ENCODE results near the gene KPNA6.

KPNA6 gene

GRCh38 chr1:32181563-32181962 lies 73.7 kb downstream of the KPNA6 start:
- no peak for TF ChIP-seq CTCF (conservative IDR thresholded peaks at IDR 0.05; ENCODE audit: low read depth, low read length)
- DNase-seq (ENCODE audit: low read depth), result no peak
- peak overlapping the region; percentile 4 for H3K4me3 ChIP-seq (ENCODE audit: low read length)

DNA sequence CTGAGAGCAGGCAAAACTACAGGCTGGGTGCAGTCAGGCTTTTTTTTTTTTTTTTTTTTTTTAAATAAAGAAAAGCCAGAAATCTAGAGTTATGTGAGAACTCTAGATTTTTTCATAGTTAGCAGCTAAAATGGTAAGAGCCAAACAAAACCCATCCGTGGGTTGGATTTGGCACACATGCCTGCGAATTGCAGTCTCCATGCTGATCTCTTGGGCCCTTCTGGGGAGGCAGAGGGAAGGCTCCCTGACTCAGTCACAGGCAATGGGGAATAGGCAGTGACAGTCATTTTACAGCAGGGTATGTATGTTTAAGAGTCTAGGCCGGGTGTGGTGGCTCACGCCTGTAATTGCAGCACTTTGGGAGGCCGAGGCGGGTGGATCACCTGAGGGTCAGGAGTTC lies 74.2 kb downstream of the KPNA6 start:
- no peak overlapping the region for H3K4me3 ChIP-seq (ENCODE audit: low read length)
- no peak for TF ChIP-seq CTCF (conservative IDR thresholded peaks at IDR 0.05; ENCODE audit: low read depth, low read length)
- no peak for DNase-seq (ENCODE audit: low read depth)

- no peak overlapping the region for H3K4me3 ChIP-seq (ENCODE audit: low read length)
- no peak for DNase-seq (ENCODE audit: low read depth)
- no peak for TF ChIP-seq CTCF (conservative IDR thresholded peaks at IDR 0.05; ENCODE audit: low read depth, low read length)
Measured at GRCh38 chr1:32184650-32185049, 76.8 kb downstream of the KPNA6 start.

DNA sequence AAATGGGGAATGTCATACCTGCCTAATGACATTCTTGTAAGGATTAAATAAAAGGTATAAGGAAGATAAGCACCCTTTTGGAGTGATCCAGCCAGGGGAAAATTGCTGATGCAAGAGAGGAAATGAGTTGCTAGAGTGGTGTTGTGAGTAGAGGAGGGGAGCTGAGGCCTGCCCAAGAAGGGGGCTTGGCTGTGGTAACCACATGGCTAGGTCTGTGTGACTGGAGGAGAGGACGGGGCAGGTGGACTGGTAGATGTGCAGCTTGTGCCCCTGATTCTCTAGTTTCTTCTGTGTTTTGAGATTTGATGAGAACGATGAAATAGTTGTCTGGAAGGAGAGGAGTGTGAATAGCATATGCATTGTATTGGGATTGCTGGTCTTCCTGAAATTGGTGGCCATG lies 78.2 kb downstream of the KPNA6 start:
- no peak for TF ChIP-seq CTCF (conservative IDR thresholded peaks at IDR 0.05; ENCODE audit: low read depth, low read length)
- DNase-seq (ENCODE audit: low read depth), result no peak
- no peak overlapping the region for H3K4me3 ChIP-seq (ENCODE audit: low read length)

DNA sequence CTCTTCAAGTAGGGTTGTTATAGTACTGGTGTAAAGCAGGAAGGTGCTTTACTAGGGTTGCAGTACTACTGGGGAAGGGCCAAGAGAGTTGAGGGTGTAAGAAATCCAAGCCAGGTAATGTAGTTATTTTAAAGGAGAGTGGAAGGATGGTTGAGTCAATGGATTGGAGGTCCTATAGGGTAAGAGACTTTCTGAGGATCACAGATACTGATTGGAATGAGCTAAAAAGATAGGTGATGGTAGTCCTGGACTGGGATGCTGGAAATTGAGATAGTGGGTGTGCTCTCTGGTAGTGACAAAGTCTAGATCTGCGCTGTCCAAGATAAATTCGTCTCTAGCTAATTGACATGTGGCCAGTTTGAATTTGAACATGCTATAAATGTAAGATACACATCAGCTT lies 78.6 kb downstream of the KPNA6 start:
- DNase-seq (ENCODE audit: low read depth), result no peak
- no peak for TF ChIP-seq CTCF (conservative IDR thresholded peaks at IDR 0.05; ENCODE audit: low read depth, low read length)
- no peak overlapping the region for H3K4me3 ChIP-seq (ENCODE audit: low read length)

DNA sequence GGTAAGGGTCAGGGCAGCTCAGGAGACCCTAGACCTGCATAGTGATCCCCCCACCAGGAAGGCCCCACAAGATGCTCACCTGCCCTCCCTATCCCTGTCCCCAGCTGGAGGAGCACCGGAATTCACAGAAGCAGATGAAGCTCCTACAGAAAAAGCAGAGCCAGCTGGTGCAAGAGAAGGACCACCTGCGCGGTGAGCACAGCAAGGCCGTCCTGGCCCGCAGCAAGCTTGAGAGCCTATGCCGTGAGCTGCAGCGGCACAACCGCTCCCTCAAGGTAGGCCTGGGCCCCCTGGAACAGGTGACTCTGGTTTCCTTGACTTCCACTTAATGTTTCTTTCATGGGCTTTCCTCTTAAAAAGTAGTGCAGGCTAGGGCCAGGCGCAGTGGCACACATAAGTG lies 80.0 kb downstream of the KPNA6 start:
- no peak for TF ChIP-seq CTCF (conservative IDR thresholded peaks at IDR 0.05; ENCODE audit: low read depth, low read length)
- no peak overlapping the region for H3K4me3 ChIP-seq (ENCODE audit: low read length)
- no peak for DNase-seq (ENCODE audit: low read depth)

DNA sequence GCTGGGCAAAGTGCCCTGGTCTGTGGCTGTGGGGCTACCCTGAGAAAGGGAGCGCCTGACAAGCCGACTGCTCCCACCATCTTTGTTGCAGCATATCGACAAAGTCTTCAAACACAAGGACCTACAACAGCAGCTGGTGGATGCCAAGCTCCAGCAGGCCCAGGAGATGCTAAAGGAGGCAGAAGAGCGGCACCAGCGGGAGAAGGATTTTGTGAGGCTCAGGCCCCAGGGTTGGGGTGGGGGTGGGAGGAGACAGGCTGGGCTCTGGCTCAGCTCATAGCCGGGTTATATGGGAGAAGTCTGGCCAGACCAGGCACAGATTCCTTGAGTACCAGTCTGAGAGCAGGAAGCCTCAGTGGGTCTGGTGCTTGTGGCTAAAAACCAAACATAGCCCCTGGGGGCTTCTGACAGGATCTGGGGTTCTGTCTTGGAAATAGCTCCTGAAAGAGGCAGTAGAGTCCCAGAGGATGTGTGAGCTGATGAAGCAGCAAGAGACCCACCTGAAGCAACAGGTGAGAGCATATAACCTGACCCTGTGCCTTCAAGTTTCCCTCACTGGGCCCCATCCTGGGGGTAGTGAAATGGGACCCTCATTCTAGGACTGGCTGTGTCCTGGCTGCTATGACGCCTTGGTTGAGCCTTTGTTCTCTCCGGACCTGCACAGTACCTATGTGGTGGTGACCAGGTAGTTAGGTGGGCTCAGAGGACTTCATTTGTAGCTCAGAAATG lies 84.5 kb downstream of the KPNA6 start:
- no peak for DNase-seq (ENCODE audit: low read depth)
- no peak overlapping the region for H3K4me3 ChIP-seq (ENCODE audit: low read length)
- no peak for TF ChIP-seq CTCF (conservative IDR thresholded peaks at IDR 0.05; ENCODE audit: low read depth, low read length)
